ENCODE results near the gene KAT6B.

KAT6B gene

GRCh38 chr10:75038335-75038734 is 211.9 kb downstream of the KAT6B start:
- H3K27ac ChIP-seq (ENCODE audit: insufficient read depth in 1 of 2, low read depth in 1 of 2, low read length in 2 of 2, poor library complexity in 1 of 2, severe bottlenecking in 2 of 2), result no peak overlapping the region
- DNase-seq, result no peak

GRCh38 chr10:75040576-75040975 is 214.2 kb downstream of the KAT6B start:
- Histone ChIP-seq H3K27ac (ENCODE audit: insufficient read depth in 1 of 2, low read depth in 1 of 2, low read length in 2 of 2, poor library complexity in 1 of 2, severe bottlenecking in 2 of 2) (no peak overlapping the region), H3K36me3 (ENCODE audit: control insufficient read depth in 4 of 4, insufficient read depth in 4 of 4, low read length in 3 of 4) (no peaks in the 10 kb centered on the region), H3K4me1 (ENCODE audit: control extremely low read depth in 1 of 4, control insufficient read depth in 4 of 4, insufficient read depth in 4 of 4, low read length in 3 of 4) (peaks cover 0 to 9% (median 5%) of the 10 kb centered on the region in 4 experiments), H3K4me3 (ENCODE audit: control insufficient read depth in 1 of 7, extremely low read depth in 1 of 7, insufficient read depth in 4 of 7, low read depth in 2 of 7, low read length in 6 of 7) (no peak overlapping the region), H3K27me3 (replicated peaks in 2 of 5; ENCODE audit: control insufficient read depth in 4 of 5, insufficient read depth in 5 of 5, low read length in 4 of 5) (peaks cover 0 to 8% (median 0%) of the 10 kb centered on the region in 5 experiments), H3K9me3 (ENCODE audit: control extremely low read depth in 1 of 5, control insufficient read depth in 4 of 5, insufficient read depth in 2 of 5, low read depth in 1 of 5, low read length in 4 of 5) (peaks cover 0 to 4% (median 0%) of the 10 kb centered on the region in 5 experiments)
- no peak for DNase-seq
- ChIA-PET CTCF (no interaction called here), POLR2A (interaction anchor here (0.6 kb wide), 1 partner anchor 815 kb away, joined by 7 read pairs; no protein-coding TSS in a partner anchor)
- WGBS (ENCODE audit: insufficient coverage), result 97% methylated on average over 9 of the region's 9 CpGs

More at GRCh38 chr10:75038335-75038734, 211.9 kb downstream of the KAT6B start:
- ChIA-PET CTCF (no interaction called here), POLR2A (no interaction called here)
- H3K27me3 ChIP-seq (replicated peaks in 2 of 5; ENCODE audit: control insufficient read depth in 4 of 5, insufficient read depth in 5 of 5, low read length in 4 of 5), result peaks cover 0 to 2% (median 0%) of the 10 kb centered on the region in 5 experiments
- H3K4me1 ChIP-seq (ENCODE audit: control extremely low read depth in 1 of 4, control insufficient read depth in 4 of 4, insufficient read depth in 4 of 4, low read length in 3 of 4), result peaks cover 0 to 7% (median under 1%) of the 10 kb centered on the region in 4 experiments
- H3K9me3 ChIP-seq (ENCODE audit: control extremely low read depth in 1 of 5, control insufficient read depth in 4 of 5, insufficient read depth in 2 of 5, low read depth in 1 of 5, low read length in 4 of 5), result peaks cover 0 to 3% (median 0%) of the 10 kb centered on the region in 5 experiments
- WGBS (ENCODE audit: insufficient coverage), result 99% methylated on average over 7 of the region's 7 CpGs
- H3K4me3 ChIP-seq (ENCODE audit: control insufficient read depth in 1 of 7, extremely low read depth in 1 of 7, insufficient read depth in 4 of 7, low read depth in 2 of 7, low read length in 6 of 7), result no peak overlapping the region
- H3K36me3 ChIP-seq (ENCODE audit: control insufficient read depth in 4 of 4, insufficient read depth in 4 of 4, low read length in 3 of 4), result peaks cover 0 to 3% (median under 1%) of the 10 kb centered on the region in 4 experiments

GRCh38 chr10:75042292-75042974 is 216.0 kb downstream of the KAT6B start:
- Histone ChIP-seq H3K36me3 (ENCODE audit: control insufficient read depth in 4 of 4, insufficient read depth in 4 of 4, low read length in 3 of 4) (no peaks in the 10 kb centered on the region), H3K4me3 (ENCODE audit: control insufficient read depth in 1 of 7, extremely low read depth in 1 of 7, insufficient read depth in 4 of 7, low read depth in 2 of 7, low read length in 6 of 7) (no peak overlapping the region), H3K27me3 (replicated peaks in 2 of 5; ENCODE audit: control insufficient read depth in 4 of 5, insufficient read depth in 5 of 5, low read length in 4 of 5) (peaks cover 0 to 8% (median 0%) of the 10 kb centered on the region in 5 experiments), H3K4me1 (ENCODE audit: control extremely low read depth in 1 of 4, control insufficient read depth in 4 of 4, insufficient read depth in 4 of 4, low read length in 3 of 4) (peaks cover 0 to 9% (median 1%) of the 10 kb centered on the region in 4 experiments), H3K27ac (ENCODE audit: insufficient read depth in 1 of 2, low read depth in 1 of 2, low read length in 2 of 2, poor library complexity in 1 of 2, severe bottlenecking in 2 of 2) (no peak overlapping the region), H3K9me3 (ENCODE audit: control extremely low read depth in 1 of 5, control insufficient read depth in 4 of 5, insufficient read depth in 2 of 5, low read depth in 1 of 5, low read length in 4 of 5) (peaks cover 0 to 4% (median 0%) of the 10 kb centered on the region in 5 experiments)
- peak in 2 of 3 donors; percentile 46 to 53 for DNase-seq
- WGBS (ENCODE audit: insufficient coverage), result 100% methylated on average over 1 of the region's 1 CpG
- ChIA-PET CTCF (interaction anchor here (0.9 kb wide), 1 partner anchor 13 kb away, joined by 3 read pairs; no protein-coding TSS in a partner anchor), POLR2A (no interaction called here)

GRCh38 chr10:75043256-75044131 is 217.1 kb downstream of the KAT6B start:
- ChIA-PET CTCF (interaction anchor here (0.9 kb wide), 1 partner anchor 14 kb away, joined by 3 read pairs; no protein-coding TSS in a partner anchor), POLR2A (interaction anchor here (0.5 to 1.0 kb wide), 2 partner anchors 53 to 343 kb away, joined by 3 to 6 read pairs; no protein-coding TSS in a partner anchor)

GRCh38 chr10:75048669-75049098 is 222.3 kb downstream of the KAT6B start:
- H3K9me3 ChIP-seq (ENCODE audit: control extremely low read depth in 1 of 5, control insufficient read depth in 4 of 5, insufficient read depth in 2 of 5, low read depth in 1 of 5, low read length in 4 of 5), result no peaks in the 10 kb centered on the region
- H3K27ac ChIP-seq (ENCODE audit: insufficient read depth in 1 of 2, low read depth in 1 of 2, low read length in 2 of 2, poor library complexity in 1 of 2, severe bottlenecking in 2 of 2), result no peak overlapping the region
- H3K4me1 ChIP-seq (ENCODE audit: control extremely low read depth in 1 of 4, control insufficient read depth in 4 of 4, insufficient read depth in 4 of 4, low read length in 3 of 4), result peaks cover 0 to 8% (median 0%) of the 10 kb centered on the region in 4 experiments
- DNase-seq, result no peak
- no peak overlapping the region for H3K4me3 ChIP-seq (ENCODE audit: control insufficient read depth in 1 of 7, extremely low read depth in 1 of 7, insufficient read depth in 4 of 7, low read depth in 2 of 7, low read length in 6 of 7)
- H3K36me3 ChIP-seq (ENCODE audit: control insufficient read depth in 4 of 4, insufficient read depth in 4 of 4, low read length in 3 of 4), result no peaks in the 10 kb centered on the region
- H3K27me3 ChIP-seq (replicated peaks in 2 of 5; ENCODE audit: control insufficient read depth in 4 of 5, insufficient read depth in 5 of 5, low read length in 4 of 5), result peaks cover 0 to 5% (median 0%) of the 10 kb centered on the region in 5 experiments
- 97% methylated on average over 9 of the region's 9 CpGs for WGBS (ENCODE audit: insufficient coverage)
- ChIA-PET CTCF (no interaction called here), POLR2A (no interaction called here)

More at GRCh38 chr10:75043256-75044131, 217.1 kb downstream of the KAT6B start:
- Histone ChIP-seq H3K4me1 (ENCODE audit: control extremely low read depth in 1 of 4, control insufficient read depth in 4 of 4, insufficient read depth in 4 of 4, low read length in 3 of 4) (peaks cover 0 to 9% (median 1%) of the 10 kb centered on the region in 4 experiments), H3K4me3 (ENCODE audit: control insufficient read depth in 1 of 7, extremely low read depth in 1 of 7, insufficient read depth in 4 of 7, low read depth in 2 of 7, low read length in 6 of 7) (peak overlapping the region in 2 of 7 experiments; percentile 52 to 54), H3K27me3 (replicated peaks in 2 of 5; ENCODE audit: control insufficient read depth in 4 of 5, insufficient read depth in 5 of 5, low read length in 4 of 5) (peaks cover 0 to 8% (median 0%) of the 10 kb centered on the region in 5 experiments), H3K36me3 (ENCODE audit: control insufficient read depth in 4 of 4, insufficient read depth in 4 of 4, low read length in 3 of 4) (no peaks in the 10 kb centered on the region), H3K9me3 (ENCODE audit: control extremely low read depth in 1 of 5, control insufficient read depth in 4 of 5, insufficient read depth in 2 of 5, low read depth in 1 of 5, low read length in 4 of 5) (peaks cover 0 to 4% (median 0%) of the 10 kb centered on the region in 5 experiments), H3K27ac (ENCODE audit: insufficient read depth in 1 of 2, low read depth in 1 of 2, low read length in 2 of 2, poor library complexity in 1 of 2, severe bottlenecking in 2 of 2) (no peak overlapping the region)
- 34% methylated on average over 50 of the region's 68 CpGs for WGBS (ENCODE audit: insufficient coverage)
- peak in 2 of 3 donors; percentile 27 to 39 for DNase-seq

GRCh38 chr10:75049316-75050148 is 223.1 kb downstream of the KAT6B start:
- no peak for DNase-seq
- Histone ChIP-seq H3K9me3 (ENCODE audit: control extremely low read depth in 1 of 5, control insufficient read depth in 4 of 5, insufficient read depth in 2 of 5, low read depth in 1 of 5, low read length in 4 of 5) (no peaks in the 10 kb centered on the region), H3K4me3 (ENCODE audit: control insufficient read depth in 1 of 7, extremely low read depth in 1 of 7, insufficient read depth in 4 of 7, low read depth in 2 of 7, low read length in 6 of 7) (no peak overlapping the region), H3K4me1 (ENCODE audit: control extremely low read depth in 1 of 4, control insufficient read depth in 4 of 4, insufficient read depth in 4 of 4, low read length in 3 of 4) (no peaks in the 10 kb centered on the region), H3K27me3 (replicated peaks in 2 of 5; ENCODE audit: control insufficient read depth in 4 of 5, insufficient read depth in 5 of 5, low read length in 4 of 5) (peaks cover 0 to 1% (median 0%) of the 10 kb centered on the region in 5 experiments), H3K27ac (ENCODE audit: insufficient read depth in 1 of 2, low read depth in 1 of 2, low read length in 2 of 2, poor library complexity in 1 of 2, severe bottlenecking in 2 of 2) (no peak overlapping the region), H3K36me3 (ENCODE audit: control insufficient read depth in 4 of 4, insufficient read depth in 4 of 4, low read length in 3 of 4) (no peaks in the 10 kb centered on the region)
- ChIA-PET CTCF (no interaction called here), POLR2A (interaction anchor here (0.6 kb wide), 1 partner anchor 423 kb away, joined by 4 read pairs; no protein-coding TSS in a partner anchor)
- WGBS (ENCODE audit: insufficient coverage), result 89% methylated on average over 18 of the region's 19 CpGs

Data from common myeloid progenitor, CD34-positive (primary cell).